ENCODE data around the gene AP3B1.
A peak's percentile ranks its signal among the peaks of the same experiment; 100 is the strongest.
"Not testable (repeated sequence)": the region's sequence is repeated elsewhere in the genome, so short reads cannot be mapped to it uniquely, and the experiment has no call there.

Gene AP3B1

DNA sequence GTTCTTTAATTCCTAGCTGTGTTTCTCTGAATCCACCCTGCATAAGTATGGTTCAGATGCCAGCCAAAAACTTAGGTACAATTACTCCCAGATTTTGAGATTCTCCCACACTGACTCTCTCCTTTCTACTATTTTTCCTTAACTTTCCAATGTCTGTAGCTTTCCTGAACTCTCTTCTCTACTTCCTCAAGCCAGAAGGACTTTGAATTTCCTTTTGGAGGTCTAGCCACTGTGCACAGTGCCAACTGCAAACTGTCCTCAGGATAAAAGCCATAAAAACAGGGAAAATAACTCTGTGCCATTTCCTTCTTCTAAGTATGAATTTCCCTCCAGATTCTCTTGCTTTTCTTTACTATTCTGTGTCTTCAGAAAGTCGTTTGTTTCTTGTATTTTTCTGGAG lies 157.2 kb downstream of the AP3B1 start:
- no peak for FAIRE-seq

DNA sequence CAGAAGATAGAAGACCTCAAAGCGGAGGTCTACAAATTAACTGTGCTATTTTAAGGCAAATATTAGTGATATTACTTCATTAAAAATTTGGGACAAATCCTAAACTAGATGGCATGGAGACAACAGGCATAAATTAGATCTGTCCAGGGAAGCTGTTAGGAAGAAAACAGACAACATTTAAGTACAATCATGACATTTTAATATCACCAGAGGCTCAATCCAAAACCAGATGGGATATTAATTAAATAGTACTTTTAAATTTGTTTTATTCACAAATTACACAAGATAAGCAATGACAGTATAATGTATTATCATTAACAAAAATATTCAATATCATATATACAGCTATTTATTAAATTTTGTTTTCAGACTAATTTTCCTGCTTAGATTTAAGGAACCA lies 161.1 kb downstream of the AP3B1 start:
- no peak for FAIRE-seq

DNA sequence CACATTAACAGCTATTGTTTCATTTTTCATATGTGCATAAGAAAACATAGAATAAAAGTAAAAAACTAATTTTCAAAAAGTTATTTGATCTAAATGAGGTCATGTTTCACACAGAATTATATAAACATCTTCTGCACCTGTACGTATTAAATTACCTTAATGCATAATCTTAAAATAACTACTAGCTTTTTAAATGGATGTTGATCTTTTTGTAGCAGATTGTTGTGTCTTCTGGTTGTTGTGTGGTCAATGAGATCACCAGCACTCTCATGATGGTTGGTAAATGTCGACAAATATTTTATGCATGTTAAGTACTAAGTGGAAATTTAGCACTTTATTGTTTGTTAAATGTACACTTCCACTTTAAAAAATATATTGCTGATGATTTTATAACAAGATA lies 162.0 kb downstream of the AP3B1 start:
- FAIRE-seq, result no peak

DNA sequence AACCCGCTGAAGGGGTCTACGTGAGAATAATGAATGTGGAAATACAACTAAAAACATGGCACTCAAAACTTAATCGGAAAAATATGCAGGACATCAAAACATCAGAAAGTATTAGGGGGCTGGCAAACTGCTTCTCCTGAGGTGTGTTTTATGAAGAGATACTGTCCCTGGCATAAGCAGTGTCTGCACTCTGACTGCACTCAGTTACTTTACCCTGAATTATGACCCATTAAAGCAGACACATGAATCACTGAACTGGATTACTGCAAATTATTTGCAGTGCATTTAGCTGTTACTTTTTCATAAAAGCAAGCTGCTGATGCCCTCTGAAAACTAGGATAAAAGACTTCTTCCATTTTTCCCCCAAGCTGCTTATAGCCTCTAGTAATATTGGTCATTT lies 164.9 kb downstream of the AP3B1 start:
- no peak for FAIRE-seq

DNA sequence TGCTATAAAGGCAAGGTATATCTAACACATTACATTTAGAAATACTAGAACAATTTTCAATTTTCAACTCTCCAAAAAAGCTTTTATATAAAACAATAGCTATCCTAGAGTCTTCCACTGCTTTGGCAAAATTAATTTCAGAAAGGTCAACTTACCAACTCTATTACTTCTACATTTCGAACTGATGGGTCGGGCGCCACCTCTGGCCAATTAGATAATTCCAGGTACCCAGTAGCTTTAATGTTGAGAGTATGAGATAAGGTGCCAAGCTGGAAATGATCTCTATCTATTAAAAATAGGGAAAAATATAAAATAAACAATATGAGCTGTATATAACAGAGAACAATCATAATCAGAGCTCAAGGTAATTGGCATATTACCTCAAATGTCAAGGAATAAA lies 166.6 kb downstream of the AP3B1 start:
- no peak for FAIRE-seq

DNA sequence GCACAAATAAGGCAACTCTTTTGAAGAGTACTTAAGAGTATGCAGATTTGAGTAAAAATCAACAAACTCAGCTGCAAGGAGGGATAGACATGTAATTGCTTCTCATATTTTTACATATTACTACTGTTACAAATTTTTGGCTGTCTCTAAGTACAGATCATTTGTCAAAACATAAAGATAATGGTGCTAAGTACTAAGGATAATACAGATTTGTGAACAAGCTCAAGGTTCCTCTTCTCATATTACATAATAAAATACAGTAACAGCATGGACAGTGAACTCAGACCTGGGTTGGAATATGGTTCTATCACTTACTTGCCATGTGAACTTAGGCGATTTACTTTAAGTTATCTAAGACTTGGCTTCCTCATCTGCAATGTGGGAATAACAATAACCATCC lies 168.0 kb downstream of the AP3B1 start:
- no peak for FAIRE-seq

DNA sequence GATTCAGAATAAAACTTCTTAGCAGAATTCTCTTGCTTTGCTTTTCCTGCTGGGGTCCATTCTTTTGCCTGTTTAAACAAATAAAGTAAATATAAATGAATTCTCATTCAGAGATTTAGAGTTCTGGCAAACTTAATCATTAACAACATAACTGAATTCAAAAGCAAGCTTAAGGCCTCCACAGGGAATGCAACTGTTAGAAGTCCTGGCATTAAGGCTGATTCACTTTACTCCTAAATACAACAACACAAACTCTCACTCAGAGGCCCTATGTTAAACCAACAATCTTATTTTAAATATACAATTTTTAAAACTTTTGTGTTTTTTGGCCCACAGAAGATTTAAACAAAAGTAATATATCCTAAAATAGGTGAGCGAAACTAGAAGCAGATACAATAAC lies 178.3 kb downstream of the AP3B1 start:
- no peak for FAIRE-seq

DNA sequence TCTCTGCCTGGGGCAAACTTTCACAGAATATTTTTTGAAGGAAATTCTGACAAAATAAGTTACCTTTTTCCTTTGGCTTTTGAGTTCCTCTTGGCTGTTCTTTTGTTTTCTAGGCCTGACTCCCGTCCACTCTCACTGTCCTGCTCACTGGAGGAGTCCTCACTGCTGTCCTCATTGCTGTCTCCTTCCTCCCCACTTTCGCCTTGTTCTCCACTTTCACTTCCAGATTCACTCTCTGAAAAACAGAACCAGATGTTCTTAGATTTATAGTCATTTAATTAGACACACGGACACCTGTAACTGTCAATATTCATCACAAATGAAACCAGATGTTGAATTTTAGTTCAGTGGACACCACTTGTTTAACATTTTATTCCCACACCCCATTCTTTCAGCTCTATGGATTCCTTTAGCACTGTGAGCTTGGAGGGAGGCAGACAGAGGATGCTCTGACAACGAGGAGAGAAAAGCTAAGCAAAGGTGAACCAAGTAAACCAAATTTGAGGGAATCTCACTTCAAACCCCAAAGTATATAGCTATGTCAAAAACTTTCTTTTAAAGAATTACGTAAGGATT lies 180.7 kb downstream of the AP3B1 start:
- FAIRE-seq, result no peak

DNA sequence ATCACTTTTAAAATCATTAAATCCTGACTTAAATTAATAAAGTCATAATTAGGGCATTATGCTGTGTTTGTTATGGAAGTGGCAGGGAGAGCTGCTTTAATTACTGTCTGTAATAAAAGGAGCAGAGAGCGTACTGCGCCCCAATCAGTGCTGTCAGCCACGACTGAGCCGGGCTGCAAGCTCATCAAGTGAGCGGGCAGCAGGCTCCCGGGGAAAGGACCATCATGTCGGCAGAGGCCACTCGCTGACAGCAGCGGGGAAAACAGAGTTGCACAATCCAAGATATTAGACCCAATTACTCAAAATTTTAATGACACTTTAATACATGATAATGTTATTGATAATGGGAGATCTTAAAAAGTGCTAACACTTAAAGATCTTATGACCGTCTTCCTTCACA lies 181.6 kb downstream of the AP3B1 start:
- no peak for FAIRE-seq

DNA sequence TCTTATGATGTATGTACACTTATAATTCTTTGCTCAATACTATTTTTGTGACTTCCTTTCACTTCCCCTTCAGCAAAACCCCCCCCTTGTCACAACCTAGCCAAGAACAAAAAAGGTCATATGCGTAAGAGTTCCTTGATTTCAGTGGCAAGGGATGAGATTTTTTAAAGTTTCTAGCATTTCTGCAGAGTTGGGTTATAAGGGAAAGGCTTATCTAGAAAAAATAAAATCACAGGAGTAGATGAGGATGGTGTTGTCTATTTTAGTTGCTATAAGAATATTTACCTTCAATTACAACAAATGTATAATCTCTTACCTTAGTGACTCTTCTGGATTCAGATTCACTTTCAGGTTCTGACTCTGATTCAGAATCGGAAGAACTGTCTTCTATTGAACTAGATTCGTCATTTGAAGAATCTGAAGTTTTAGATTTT lies 184.6 kb downstream of the AP3B1 start:
- FAIRE-seq, result no peak

DNA sequence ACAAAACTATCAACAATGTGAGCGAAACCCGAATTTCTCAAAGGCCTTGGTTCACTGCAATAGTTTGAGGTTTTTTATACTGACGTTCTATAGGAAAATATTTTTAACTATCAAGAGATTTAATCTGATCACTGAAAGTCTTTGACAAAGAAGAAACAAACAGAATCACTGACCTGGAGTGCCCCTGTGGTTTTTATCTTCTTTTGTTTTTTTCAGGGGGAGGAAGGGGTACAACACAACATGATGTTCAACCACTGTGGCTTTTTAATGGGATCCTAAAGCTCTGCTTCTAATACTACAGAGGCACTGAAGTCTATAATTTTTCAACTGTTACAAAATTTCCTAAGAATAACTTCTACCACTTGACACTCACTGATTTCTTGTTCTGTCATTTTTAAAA lies 185.9 kb downstream of the AP3B1 start:
- no peak for FAIRE-seq

DNA sequence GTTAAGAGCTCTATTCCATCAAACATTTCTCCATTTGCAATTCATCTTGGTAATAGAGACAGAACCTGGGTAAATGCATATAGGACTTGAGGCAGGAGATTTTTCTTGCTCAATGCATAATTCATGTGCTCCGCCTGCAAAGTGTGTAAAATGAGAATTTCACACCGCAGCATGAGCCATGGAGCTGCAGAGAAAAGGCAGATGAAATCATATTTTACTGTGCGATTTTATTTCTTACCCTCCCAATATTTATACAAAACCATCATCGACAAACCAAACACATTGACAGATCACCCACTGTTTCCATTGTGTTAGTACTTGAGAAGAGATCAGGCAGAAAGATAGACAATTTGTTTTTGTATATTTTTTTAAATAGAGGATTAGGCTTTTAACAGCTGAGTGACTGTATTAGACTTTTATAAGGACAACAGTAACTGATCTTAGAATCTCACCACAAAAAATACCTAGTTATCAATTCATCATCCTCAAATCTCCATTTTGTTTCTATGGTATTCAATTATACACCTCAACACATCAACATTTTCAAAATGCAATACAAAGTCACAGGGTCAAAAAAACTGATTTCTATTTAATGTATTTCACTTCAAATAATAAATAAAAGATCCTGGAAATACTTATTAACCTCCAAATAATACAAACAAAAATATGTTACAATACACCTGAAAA lies 191.1 kb downstream of the AP3B1 start:
- peak; percentile 62 for FAIRE-seq

DNA sequence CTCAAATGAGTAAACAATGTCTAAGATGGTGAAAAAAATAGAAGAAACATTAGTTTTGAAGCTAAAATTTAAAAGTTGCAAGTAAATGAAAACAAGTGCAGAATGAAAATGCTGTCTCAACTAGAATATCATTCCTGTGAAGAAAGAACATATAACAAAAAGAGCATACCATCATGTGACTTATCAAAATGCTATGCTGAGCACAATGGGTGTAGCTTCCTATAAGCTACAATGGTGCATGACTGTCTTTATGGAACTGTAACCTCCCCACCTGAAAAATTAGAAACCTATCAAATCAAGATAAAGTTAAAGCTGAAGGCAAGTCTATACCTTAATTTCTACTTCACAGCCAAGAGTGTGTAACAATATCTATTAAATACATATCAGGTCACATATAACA lies 192.0 kb downstream of the AP3B1 start:
- FAIRE-seq, result no peak

DNA sequence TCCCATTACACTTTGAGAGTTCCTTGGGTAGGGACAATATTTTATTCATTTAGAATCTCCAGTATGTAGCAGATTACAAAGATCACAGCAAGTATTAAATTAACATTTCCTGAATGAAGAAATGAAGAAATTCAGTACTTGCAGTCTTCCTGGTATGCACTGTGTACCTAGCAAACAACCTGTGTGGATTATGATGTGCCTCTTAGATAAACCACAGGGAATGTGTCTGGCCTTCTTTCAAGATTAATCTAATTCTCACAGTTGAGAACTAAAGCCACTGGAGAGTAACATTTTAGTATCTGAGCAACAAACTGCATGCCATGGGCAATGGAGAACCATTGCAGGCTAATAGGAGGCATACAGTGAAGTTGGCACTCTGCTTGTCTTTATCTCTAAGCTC lies 199.4 kb downstream of the AP3B1 start:
- FAIRE-seq, result no peak

DNA sequence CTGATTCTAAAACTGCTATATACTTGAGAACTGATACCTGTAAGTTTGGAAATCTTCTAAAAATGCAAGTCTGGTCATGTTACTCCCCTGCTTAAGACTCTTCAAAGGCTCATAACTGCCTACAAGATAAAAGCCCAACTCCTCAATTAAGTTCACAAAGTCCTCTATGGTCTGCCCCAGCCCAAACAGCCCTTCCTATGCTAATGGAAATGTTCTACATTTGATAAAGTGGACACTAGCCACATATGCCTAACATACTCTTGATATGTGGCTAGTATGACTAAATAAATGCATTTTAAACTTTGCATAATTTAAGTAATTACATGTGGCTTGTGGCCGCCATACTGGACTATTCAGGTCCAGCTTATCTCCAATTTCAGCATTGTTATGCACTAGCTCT lies 204.5 kb downstream of the AP3B1 start:
- no peak for FAIRE-seq

DNA sequence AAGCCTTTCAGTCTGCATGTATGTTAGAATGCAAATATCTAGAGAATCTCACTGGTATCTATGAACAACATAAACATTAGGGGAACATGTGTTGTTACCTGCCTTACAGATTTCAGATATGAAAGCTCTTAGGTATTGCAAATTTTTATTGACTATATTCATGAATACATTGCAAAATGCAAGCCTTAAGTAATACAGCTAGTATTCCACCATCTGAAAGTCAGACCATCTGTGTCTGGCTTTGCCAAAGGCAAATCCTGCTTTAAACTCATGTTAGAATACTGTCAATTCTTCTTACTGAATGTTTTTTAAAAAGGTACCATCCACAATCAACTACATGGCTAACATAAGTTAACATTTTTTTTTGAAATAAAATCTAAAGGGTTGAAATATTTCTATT lies 215.6 kb downstream of the AP3B1 start:
- no peak for FAIRE-seq

DNA sequence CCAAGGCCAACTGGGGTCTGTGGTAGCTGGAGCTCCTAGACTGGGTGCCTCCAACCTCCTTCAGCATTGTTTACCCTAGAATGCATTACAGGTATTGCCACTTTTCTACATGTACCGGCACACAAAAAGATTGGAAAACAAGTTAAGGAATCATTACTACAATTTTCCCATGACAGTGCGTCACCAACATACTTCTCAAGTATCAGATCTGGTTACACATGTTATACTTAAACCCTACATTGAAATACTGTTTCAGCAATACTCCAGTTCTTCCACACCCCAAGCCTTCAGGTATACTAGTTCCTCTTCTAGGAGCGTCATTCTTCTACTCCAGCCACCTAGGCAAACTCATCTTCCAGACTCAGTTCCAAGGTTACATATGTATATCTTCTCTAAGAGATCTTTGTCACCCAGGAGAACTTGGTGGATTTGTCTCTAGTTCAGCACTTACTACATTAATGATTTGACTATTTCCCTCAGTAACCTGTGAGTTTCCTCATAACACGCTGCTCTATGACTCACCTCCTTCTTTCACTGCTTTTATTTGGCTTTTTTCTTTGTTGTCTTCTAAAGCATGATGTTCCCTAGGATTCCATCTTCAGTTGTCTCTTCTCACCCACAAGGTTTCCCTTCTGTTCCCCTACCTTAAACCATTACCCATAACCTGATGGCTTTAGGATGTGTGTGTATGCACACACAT lies 217.0 kb downstream of the AP3B1 start:
- FAIRE-seq, result no peak

DNA sequence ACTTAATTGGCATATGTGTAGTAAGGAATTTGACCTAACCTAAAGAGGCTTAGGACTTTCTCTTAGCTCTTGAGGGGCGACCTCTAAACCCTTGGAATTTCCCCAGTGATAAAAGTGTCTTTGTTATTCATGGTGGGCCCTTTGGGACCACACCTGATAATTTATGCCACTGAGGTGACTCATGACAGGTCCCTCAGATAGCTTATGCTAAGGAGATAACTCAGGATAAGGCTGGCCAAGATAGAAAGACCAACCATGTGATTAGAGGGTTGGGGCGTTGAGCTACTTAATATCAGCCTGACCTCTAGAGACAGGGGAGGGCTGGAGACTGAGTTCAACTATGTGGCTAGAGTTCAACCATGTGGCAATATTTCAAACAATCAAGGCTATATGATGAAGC lies 218.1 kb downstream of the AP3B1 start:
- FAIRE-seq, result no peak

DNA sequence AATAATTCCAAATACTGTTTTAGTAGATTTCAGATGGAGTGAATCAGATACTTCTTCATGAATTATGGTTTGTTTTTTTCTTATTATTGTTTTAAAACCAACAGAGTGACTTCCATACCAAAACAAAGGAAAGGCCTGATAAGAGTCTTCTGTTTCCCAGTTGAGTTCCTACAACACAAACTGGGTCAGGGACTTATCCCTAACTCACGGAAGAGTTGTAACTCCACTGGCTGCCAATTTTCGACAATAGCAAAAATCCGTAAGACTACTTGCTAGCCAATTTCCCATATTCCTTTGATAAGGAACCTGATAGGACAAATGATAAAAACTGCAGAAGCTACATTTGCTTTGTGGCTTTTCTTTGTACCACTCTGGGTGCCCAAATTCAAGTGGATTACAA lies 219.2 kb downstream of the AP3B1 start:
- no peak for FAIRE-seq

DNA sequence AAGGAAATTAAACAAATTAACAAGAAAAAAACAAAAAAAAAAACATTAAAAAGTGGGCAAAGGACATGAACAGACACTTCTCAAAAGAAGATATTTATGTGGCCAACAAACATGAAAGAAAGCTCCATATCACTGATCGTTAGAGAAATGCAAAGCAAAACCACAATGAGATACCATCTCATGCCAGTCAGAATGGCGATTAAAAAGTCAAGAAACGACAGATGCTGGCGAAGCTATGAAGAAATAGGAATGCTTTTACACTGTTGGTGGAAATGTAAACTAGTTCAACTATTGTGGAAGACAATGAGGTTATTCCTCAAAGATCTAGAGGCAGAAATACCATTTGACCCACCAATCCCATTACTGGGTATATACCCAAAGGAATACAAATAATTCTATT lies 223.8 kb downstream of the AP3B1 start:
- not testable (repeated sequence) for FAIRE-seq

DNA sequence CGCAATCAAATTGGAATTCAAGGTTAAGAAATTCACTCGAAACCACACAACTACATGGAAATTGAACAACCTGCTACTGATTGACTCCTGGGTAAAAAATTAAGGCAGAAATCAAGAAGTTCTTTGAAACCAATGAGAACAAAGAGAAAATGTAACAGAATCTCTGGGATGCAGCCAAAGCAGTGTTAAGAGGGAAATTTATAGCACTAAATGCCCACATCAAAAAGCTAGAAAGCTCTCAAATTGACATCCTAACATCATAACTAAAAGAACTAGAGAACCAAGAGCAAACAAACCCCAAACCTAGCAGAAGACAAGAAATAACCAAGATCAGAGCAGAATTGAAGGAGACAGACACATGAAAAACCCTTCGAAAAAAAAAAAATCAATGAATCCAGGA lies 226.9 kb downstream of the AP3B1 start:
- FAIRE-seq, result not testable (repeated sequence)

DNA sequence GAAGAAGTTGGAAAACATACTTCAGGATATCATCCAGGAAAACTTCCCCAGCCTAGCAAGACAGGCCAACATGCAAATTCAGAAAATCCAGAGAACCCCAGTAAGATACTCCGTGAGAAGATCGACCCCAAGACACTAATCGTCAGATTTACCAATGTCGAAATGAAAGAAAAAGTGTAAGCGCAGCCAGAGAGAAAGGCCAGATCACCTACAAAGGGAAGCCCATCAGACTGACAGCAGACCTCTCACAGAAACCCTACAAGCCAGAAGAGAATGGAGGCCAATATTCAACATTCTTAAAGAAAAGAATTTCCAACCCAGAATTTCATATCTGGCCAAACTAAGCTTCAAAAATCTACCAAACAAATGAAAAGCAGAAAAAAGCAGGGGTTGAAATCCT lies 227.8 kb downstream of the AP3B1 start:
- FAIRE-seq, result not testable (repeated sequence)

DNA sequence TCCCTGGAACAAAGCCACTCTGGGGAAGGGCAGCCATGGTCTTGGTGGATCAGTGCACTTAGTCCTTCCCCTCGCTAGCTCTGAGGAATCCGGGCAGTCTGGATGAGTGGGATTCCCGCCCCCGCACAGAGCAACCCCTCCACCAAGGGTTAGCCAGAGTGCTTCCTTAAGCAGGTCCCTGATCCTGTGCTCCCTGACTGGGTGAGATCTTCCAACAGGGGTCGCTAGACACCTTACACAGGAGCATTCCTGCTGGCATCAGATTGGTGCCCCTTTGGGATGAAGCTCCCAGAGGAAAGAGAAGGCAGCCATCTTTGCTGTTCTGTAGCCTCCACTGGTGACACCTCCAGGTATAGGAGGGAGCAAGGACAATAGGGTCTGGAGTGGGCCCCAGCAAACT lies 228.8 kb downstream of the AP3B1 start:
- FAIRE-seq, result no peak

DNA sequence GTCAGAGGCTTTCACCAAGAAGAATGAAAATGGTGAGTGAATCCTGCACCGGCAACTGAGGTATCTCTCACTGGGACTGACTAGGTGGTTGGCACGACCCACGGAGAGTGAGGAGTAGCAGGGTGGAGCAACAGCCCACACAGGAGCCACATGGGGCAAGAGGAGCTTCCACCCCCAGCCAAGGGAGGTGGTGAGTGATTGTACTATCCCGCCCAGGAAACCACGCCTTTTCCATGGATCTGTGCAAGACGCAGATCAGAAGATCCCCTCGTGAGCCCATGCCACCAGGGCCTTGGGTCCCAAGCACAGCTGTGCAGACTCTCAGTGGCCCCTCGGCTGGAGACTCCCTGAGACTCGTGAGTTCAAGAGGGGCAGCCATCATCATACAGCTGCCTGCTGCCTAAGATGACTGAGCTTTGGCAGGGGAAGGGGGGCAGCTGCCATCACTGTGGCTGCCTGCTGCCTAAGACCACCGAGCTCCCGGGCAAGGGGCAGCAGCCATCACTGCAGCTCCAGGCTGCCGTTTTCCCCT lies 229.5 kb downstream of the AP3B1 start:
- no peak for FAIRE-seq
